IMR-90 (cell line): ENCODE results near the gene ERICH6B.

Experiments used
- BHLHE40 ChIP-seq: fragments of 150-350 bp; IDR thresholded peaks from 2 replicates; pipeline ENCODE4 v1.6.1; 2016; ENCODE audit warnings: mild to moderate bottlenecking, low read depth, low read length
- CEBPB ChIP-seq: IDR thresholded peaks from 2 replicates; pipeline ENCODE4 v1.6.1; 2012; ENCODE audit warnings: low read depth, low read length, improper control_type of control experiment
- MAFK ChIP-seq: IDR thresholded peaks from 2 replicates; pipeline ENCODE4 v1.6.1; 2012; ENCODE audit warnings: low read depth, low read length, improper control_type of control experiment
- MAZ ChIP-seq: IDR thresholded peaks from 2 replicates; pipeline ENCODE4 v1.6.1; 2012; ENCODE audit warnings: low read depth, mild to moderate bottlenecking, low read length, improper control_type of control experiment, moderate library complexity, borderline replicate concordance
- MXI1 ChIP-seq: IDR thresholded peaks from 2 replicates; pipeline ENCODE4 v1.6.1; 2012; ENCODE audit warnings: low read depth, mild to moderate bottlenecking, low read length, moderate library complexity, borderline replicate concordance
- POLR2A ChIP-seq: IDR thresholded peaks from 2 replicates; pipeline ENCODE4 v1.6.1; 2012; ENCODE audit warnings: mild to moderate bottlenecking, low read depth, low read length
- RAD21 ChIP-seq: IDR thresholded peaks from 2 replicates; pipeline ENCODE4 v1.6.1; 2012; ENCODE audit warnings: low read length, improper control_type of control experiment
- RCOR1 ChIP-seq: IDR thresholded peaks from 2 replicates; pipeline ENCODE4 v1.6.1; 2012; ENCODE audit warnings: mild to moderate bottlenecking, low read length, improper control_type of control experiment; ENCODE audit not compliant: insufficient replicate concordance
- RFX5 ChIP-seq: IDR thresholded peaks from 2 replicates; pipeline ENCODE4 v1.8.0; 2012; ENCODE audit warnings: low read depth, mild to moderate bottlenecking, low read length, moderate library complexity
- SMC3 ChIP-seq: fragments of 150-350 bp; IDR thresholded peaks from 2 replicates; pipeline ENCODE4 v1.6.1; 2016; ENCODE audit warnings: low read depth, mild to moderate bottlenecking, antibody characterized with exemption, low read length, moderate library complexity
- TF ChIP-seq, protein P1 (sequence below): conservative IDR thresholded peaks from 2 replicates; pipeline ENCODE4 v1.5.1; 2012; ENCODE audit warnings: mild to moderate bottlenecking, low read depth, low read length, improper control_type of control experiment
- TF ChIP-seq, protein P2 (sequence below): fragments of 150-350 bp; IDR thresholded peaks from 2 replicates; pipeline ENCODE4 v1.6.1; 2017; ENCODE audit warnings: mild to moderate bottlenecking, antibody characterized with exemption, low read length, low read depth
- TF ChIP-seq, protein P3 (sequence below): fragments of 150-350 bp; IDR thresholded peaks from 2 replicates; pipeline ENCODE4 v1.6.1; 2016; ENCODE audit warnings: low read depth, mild to moderate bottlenecking, low read length, moderate library complexity, borderline replicate concordance

DNA sequence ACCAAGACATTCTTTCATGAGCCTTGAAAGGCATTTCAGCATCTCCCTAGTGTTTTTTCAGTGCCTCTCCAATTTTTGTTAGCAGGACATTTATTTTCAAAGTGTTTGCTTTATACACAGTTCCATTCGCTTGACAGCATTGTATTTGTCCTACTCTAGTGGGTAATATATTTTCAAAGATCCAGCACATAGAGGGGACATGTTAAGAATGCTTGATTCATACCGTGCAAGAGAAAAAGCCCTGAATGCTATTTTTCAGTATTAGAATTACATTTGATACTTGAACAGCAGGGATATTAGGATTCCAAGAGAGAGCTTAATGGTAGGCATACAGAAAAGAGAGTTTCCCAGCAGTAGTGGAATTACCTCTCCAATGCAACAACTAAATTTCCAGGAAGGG lies 21.3 kb downstream of the ERICH6B start:
- TF ChIP-seq, protein P1, sequence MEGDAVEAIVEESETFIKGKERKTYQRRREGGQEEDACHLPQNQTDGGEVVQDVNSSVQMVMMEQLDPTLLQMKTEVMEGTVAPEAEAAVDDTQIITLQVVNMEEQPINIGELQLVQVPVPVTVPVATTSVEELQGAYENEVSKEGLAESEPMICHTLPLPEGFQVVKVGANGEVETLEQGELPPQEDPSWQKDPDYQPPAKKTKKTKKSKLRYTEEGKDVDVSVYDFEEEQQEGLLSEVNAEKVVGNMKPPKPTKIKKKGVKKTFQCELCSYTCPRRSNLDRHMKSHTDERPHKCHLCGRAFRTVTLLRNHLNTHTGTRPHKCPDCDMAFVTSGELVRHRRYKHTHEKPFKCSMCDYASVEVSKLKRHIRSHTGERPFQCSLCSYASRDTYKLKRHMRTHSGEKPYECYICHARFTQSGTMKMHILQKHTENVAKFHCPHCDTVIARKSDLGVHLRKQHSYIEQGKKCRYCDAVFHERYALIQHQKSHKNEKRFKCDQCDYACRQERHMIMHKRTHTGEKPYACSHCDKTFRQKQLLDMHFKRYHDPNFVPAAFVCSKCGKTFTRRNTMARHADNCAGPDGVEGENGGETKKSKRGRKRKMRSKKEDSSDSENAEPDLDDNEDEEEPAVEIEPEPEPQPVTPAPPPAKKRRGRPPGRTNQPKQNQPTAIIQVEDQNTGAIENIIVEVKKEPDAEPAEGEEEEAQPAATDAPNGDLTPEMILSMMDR: no peak
- TF ChIP-seq RAD21 (no peak), RFX5 (no peak), MAZ (no peak), MAFK (no peak), POLR2A (no peak), RCOR1 (no peak), MXI1 (no peak), SMC3 (no peak), CEBPB (no peak), BHLHE40 (no peak)
- TF ChIP-seq, protein P2, sequence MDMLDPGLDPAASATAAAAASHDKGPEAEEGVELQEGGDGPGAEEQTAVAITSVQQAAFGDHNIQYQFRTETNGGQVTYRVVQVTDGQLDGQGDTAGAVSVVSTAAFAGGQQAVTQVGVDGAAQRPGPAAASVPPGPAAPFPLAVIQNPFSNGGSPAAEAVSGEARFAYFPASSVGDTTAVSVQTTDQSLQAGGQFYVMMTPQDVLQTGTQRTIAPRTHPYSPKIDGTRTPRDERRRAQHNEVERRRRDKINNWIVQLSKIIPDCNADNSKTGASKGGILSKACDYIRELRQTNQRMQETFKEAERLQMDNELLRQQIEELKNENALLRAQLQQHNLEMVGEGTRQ: no peak
- TF ChIP-seq, protein P3, sequence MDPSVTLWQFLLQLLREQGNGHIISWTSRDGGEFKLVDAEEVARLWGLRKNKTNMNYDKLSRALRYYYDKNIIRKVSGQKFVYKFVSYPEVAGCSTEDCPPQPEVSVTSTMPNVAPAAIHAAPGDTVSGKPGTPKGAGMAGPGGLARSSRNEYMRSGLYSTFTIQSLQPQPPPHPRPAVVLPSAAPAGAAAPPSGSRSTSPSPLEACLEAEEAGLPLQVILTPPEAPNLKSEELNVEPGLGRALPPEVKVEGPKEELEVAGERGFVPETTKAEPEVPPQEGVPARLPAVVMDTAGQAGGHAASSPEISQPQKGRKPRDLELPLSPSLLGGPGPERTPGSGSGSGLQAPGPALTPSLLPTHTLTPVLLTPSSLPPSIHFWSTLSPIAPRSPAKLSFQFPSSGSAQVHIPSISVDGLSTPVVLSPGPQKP: no peak
